ENCODE data around the gene CCDC7. TPM values are rescaled to one million over a fixed set of nuclear protein-coding genes. Genes with fewer than 3 reads are reported as not detected.
"Not testable (repeated sequence)": the region's sequence is repeated elsewhere in the genome, so short reads cannot be mapped to it uniquely, and the experiment has no call there.

Gene CCDC7
- total RNA-seq, 1 donor from 2014 or later = 43.8 TPM

DNA sequence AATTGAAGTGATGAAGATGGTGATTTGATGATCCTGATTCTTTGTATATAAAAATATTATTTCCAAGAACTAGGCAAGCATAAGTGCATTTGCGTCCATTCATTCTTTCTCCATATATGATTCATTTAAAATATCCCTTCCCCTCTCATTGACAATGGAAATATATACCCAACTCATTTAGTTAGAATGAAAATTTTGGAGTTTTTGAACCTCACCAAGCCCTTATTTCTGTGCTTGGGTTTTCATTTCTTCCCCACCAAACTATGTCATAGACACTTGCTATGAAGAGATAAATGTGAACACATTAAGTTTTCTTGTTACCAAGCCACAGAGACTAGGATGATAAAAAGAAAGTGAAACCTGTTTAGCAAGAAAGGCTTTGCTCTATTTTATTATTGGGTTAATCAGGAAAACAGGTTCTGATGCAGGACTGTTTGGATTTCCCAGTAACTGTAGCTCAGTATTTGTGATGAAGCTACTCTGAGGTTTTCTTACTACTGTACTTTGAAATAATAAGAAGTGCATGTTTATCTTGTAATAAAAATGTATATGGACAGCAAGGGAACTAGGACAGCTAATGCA lies 443.8 kb downstream of the CCDC7 start:
- no peak for DNase-seq

DNA sequence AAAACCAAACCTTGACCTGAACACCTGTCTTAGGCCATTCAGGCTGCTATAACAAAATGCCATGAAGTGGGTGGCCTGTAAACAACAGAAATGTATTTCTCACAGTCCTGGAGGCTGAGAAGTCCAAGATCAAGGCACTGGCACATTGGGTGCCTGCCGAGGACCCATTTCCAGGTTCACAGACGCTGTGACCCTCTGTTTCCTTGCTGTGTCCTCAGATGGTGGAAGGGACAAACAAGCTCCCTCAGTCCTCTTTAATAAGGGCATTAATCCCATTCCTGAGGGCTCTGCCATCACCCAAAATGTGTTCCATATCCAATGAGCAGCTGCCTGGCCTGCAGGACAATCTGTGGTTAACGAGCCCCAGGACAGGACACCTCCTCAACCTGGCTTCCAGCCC lies 444.5 kb downstream of the CCDC7 start:
- no peak for DNase-seq

DNA sequence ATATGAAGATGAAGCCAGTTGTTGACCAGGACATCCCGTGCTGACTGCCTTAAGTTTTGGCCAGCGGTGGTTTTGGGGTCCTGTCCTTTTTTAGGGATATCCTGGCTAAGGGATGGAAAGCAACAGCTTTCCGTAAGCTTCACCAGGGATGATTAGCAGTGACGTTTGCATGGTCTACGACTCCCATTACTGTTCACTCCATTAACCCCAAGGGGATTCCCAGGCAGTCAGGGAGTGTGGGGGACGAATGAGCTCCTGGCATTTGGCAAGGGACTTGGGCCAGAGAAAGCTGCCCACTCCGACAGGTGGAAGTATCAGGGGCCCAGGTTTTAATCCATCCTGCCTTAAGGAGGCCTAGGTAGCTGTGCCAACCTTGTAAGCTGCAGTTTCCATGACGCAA lies 445.3 kb downstream of the CCDC7 start:
- DNase-seq = no peak

DNA sequence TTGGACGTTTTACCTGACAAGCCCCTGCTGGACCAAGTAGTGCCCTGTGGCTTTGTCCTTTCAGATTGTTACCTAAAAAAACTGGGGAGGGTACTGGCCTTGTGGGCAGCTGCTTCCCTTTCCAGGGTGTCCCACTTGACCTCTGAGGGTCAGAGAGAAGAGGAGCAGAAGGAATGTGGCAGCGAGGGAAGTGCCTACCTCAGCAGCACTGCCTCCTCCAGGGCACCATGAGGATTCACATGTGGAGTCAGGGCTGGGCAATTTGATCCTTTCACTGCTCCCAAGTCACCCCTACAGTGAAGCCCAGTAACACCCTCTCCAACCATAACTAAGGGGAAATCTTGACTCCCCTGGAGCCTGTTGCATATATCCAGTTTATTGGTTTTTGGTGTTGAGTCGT lies 447.5 kb downstream of the CCDC7 start:
- DNase-seq = no peak

DNA sequence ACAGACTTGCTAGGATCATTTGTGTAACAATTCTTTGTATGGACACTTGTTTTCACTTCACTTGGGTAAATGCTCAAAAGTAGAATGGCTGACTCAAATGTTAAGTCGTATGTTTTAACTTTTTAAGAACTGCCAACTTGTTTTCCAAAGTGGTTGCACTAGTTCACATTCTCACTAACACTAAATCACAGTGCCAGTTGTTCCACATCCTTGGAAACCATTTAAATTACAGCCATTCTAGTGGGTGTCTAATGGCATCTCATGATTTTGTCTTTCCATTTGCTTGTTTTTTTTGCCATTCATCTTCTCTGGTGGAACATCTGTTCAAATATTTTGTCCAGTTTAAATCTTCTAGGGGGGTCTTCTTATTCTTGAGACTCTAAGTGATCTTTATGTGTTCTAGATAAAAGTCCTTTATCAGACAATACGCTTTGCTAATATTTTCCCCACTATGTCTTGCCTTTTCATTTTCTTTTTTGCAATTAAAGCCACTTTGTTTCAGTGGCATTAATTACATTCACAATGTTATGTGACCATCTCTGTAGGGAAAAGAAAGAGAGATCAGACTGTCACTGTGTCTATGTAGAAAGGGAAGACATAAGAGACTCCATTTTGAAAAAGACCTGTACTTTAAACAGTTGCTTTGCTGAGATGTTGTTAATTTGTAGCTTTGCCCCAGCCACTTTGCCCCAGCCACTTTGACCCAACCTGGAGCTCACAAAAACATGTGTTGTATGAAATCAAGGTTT lies 448.1 kb downstream of the CCDC7 start:
- DNase-seq = no peak

DNA sequence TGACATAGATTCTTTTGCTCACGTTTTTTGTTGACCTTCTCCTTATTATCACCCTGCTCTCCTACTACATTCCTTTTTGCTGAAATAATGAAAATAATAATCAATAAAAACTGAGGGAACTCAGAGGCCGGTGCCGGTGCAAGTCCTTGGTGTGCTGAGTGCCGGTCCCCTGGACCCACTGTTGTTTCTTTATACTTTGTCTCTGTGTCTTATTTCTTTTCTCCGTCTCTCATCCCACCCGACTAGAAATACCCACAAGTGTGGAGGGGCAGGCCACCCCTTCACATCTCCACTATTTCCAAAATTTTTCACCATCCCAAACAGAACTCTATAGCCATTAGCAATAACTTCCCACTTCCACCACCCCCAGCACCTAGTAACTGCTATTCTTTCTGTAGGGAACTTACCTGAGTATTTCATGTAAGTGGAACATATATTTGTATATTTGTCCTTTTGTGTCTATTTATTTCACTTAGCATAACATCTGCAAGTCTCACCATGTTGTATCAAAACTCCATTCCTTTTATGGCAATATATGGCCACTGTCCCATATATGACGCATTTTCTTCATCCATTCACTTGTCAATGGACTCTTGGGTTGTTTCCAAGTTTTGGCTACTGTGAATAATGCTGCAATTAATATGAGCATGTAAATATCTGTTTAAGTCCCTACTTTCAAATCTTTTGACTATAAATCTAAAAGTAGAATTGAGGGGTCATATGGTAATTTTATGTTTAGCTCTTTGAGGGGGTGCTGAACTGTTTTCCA lies 449.4 kb downstream of the CCDC7 start:
- DNase-seq = not testable (repeated sequence)

DNA sequence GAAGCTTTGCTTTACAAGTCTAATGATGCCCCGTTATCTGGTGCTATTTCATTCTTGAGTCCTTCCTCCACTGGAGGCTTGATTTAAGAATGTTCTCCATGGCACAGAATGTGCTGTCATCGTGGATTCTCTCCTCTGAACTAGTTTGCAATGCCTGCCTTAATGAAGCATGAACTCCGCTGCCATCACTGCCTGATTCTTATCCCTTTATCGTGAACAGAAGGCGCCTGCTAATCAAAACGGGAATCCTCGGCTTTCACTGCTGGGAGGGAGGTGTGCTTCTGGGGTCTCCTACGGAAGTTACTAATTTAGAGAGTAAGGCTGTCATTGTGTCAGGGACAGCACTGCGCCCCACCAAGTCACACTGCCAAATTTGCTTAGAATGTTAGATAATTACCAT lies 455.9 kb downstream of the CCDC7 start:
- DNase-seq = no peak

DNA sequence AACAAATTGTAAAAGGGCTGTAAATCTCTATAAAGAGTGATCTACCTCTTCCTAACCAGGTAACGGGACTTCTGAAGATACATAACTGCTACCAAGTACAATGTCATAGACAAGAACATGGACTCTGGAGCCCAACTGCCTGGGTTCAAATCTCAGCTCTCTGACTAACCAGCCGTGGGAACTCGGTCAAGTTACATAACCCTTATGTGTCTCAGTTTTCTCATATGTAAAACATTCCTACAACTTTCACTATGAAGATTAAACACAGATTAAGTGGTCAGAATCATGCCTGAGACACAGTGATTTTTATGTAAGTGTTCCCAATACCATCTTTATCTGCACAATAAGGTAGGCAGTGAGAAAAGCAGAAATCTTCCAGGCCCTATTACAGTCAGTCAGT lies 459.5 kb downstream of the CCDC7 start:
- no peak for DNase-seq

DNA sequence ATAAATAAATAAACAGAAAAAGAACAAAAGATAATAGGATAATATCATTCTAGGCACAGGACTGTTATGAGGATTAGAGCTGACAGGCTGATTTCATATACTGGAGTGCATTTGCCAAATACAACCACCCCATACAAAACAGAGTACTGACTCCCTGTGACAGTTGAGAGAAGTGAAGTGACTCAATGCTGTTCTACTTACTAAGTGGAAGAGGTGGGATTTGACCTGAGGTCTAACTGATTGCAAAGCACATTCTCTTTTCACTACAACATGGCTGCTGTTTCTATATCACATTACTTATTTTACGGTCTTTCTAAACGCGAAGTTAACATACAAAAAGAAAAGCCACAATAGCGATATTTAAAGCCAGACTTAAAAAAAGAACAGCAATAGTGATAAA lies 460.7 kb downstream of the CCDC7 start:
- no peak for DNase-seq

DNA sequence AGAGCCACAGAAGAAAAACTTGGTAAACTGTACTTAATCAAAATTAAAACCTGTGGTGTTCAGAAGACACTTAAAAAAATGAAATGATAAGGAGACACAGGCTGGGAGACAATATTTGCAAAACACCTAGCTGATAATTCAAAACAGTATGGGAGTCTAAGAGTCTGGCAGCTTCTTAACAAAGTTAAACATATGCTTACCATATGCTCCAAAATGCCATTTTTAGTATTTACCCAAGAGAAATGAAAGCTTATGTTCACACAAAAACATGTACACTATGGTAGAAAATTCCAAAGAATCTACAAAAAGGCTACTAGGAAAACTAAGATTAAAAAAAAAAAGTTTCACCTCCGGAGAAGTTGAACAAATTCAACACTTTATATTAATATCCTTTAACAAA lies 463.5 kb downstream of the CCDC7 start:
- peak; percentile 76 for DNase-seq

DNA sequence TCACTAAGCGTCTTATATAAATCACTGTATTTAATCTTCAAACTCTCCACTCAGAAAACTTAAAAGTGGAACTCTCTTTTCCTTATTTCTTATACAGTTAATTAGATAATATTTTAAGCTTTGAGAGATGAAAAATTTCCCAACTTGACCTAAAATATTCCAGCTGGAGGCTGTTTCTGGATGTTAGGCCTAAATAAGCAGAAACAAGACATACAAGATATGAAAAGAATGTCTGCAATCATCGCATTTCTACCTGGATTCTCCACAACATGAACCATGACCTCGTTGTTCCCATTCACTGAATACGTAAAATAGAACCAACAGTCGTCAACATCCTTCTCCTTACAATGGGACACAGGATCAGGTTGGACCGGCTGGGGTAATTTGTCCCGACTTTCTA lies 464.0 kb downstream of the CCDC7 start:
- DNase-seq = not testable (repeated sequence)

DNA sequence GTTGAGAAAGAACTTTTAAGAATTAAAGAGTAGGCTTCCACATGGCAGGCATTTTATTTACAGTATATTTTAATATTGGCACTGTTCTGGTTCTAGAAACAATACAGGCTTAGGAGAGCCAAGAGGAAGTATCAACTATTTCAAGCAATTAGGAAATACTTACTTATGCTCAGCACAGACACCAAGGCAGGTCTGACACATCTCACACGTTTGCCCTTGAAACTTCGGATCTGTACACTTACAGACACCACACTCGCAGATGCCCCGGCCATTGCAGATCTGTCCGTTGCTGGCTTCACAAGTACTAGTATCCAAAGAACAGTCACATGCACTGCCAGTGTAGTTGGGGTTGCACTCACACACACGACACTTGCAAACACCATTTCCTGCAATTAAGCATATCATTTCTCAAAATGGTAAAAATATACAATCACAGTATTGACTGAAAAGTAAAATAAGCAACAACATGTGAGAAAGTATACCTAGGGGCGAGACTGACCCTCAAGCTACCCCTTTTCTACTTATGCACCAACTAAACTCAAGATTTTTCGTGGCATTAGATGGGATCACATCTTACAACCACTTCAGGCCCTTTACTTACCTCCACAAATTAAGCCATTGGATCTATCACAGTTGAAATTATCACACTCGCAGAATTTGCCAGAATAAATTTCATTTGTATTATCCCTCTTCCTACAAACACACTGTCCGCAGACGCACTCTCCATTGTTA lies 465.5 kb downstream of the CCDC7 start:
- DNase-seq = no peak

DNA sequence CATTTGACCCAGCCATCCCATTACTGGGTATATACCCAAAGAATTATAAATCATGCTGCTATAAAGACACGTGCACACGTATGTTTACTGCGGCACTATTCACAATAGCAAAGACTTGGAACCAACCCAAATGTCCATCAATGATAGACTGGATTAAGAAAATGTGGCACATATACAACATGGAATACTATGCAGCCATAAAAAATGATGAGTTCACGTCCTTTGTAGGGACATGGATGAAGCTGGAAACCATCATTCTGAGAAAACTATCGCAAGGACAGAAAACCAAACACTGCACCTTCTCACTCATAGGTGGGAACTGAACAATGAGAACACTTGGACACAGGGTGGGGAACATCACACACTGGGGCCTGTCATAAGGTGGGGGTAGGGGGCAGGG lies 471.9 kb downstream of the CCDC7 start:
- not testable (repeated sequence) for DNase-seq

DNA sequence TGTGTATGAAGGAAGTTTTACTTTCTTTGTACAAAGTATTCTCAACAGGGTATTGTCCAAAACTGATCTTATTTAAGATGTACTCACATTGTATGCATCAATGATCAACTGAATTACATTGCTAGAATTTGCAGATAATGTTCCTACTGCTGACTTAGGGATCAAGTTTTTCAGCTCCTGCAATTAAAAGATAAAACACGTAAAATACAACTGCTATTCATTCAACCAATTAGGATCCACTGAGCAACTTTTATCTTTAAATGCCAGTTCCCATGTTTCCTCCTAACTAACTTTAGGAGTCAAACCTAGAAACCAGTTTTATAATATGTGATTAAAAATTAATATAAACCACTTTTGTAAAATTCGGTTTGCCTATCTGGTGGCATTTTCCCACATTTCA lies 476.2 kb downstream of the CCDC7 start:
- no peak for DNase-seq

DNA sequence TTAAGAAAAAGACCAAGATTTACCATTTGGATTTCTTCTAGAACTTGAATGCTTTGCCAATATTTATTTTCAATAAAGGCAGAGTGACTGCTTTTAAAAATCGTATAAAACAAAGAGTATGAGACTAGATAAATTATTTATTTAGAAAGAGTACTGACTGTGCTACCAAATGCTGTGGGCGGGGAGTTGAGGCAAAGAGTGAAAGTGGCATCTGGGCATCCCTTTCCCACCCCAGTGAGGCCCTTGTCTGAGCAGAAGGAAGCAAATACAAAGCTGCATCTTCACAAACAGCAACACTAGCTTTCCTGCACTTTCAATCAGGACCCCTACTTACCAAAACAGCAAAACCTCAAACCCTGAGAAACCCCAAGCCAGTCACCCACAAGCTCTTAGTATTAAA lies 477.2 kb downstream of the CCDC7 start:
- DNase-seq = no peak

DNA sequence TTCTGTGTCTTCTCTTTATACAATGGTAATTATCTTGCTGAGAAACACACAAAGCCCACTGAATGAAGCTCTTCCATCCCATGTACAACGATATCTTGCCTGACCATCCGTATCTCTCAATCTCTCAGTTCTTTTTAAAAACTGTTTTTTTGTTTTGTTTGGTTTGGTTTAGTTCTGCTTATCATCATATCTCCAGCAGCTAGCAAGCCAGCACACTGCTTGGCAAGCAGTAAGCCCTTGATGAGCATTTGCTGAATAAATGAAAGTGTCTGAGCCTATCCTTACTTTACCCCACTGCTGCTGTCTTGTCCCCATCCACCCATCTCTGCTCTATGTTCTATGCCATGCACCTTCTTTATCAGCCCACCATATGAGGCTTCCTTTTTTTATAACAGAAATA lies 477.9 kb downstream of the CCDC7 start:
- DNase-seq = no peak

Other genes starting within 250 kb of the CCDC7 start
- gene EPC1, start 99.0 kb upstream of the CCDC7 start, total RNA-seq = 57.9 TPM

Data from skin of body (tissue), 2 donors.